Measurements from ENCODE around the gene PASD1.

- TF ChIP-seq CTCF (IDR thresholded peaks at IDR 0.05) (no peak), SIN3A (IDR thresholded peaks at IDR 0.05; ENCODE audit: borderline replicate concordance, insufficient read depth, low read depth, low read length) (no peak), POLR2AphosphoS5 (IDR thresholded peaks at IDR 0.05; ENCODE audit: low read depth, low read length) (no peak)
These were observed 19.8 kb upstream of the PASD1 start for GRCh38 chrX:151543706-151544105.

All from Panc1 (cell line).